ENCODE data around the gene LYSET.
"Not testable (repeated sequence)": the region's sequence is repeated elsewhere in the genome, so short reads cannot be mapped to it uniquely, and the experiment has no call there.

Gene LYSET

GRCh38 chr14:93232159-93232558 is 47.0 kb downstream of the LYSET start:
- H3K4me3 ChIP-seq: peak overlapping the region in 1 of 2 donors; percentile 43
- H3K27ac ChIP-seq: no peak overlapping the region
- intact Hi-C loops (cut with DNase I; ENCODE audit: low total_unique reads): no loop called here
- no peak for TF ChIP-seq CTCF (IDR thresholded peaks at IDR 0.05)
- H3K27me3 ChIP-seq: no peaks in the 10 kb centered on the region
- no peak for DNase-seq
- no peaks in the 10 kb centered on the region for H3K9me3 ChIP-seq
- peaks cover 0 to 16% (median 6%) of the 10 kb centered on the region in 4 donors for H3K4me1 ChIP-seq
- H3K36me3 ChIP-seq: peaks cover 13 to 24% (median 16%) of the 10 kb centered on the region in 3 donors

DNA sequence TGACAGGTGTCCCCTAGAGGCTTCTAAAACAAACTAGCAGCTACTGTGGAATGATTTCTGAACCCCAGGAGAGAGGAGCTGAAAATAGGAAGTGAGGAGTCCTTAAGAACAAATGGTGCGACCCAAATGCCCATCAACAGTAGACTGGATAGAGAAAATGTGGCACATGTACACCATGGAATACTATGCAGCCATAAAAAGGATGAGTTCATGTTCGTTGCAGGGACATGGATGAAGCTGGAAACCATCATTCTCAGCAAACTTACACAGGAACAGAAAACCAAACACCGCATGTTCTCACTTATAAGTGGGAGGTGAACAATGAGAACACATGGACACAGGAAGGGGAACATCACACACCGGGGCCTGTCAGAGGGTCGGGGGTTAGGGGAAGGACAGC is 48.0 kb downstream of the LYSET start:
- H3K27me3 ChIP-seq; intact Hi-C loops (cut with DNase I; ENCODE audit: low total_unique reads); H3K27ac ChIP-seq; H3K4me3 ChIP-seq; DNase-seq; H3K9me3 ChIP-seq: not testable (repeated sequence)
- peaks cover 4 to 15% (median 6%) of the 10 kb centered on the region in 3 donors for H3K36me3 ChIP-seq
- H3K4me1 ChIP-seq: peaks cover 0 to 16% (median 6%) of the 10 kb centered on the region in 4 donors

- no peak for DNase-seq
- Histone ChIP-seq H3K27ac (no peak overlapping the region), H3K4me1 (peaks cover 0 to 16% (median 6%) of the 10 kb centered on the region in 4 donors), H3K36me3 (peaks cover 0 to 8% (median 1%) of the 10 kb centered on the region in 3 donors), H3K9me3 (no peaks in the 10 kb centered on the region), H3K27me3 (no peaks in the 10 kb centered on the region), H3K4me3 (no peak overlapping the region)
- intact Hi-C loops (cut with DNase I; ENCODE audit: low total_unique reads): no loop called here
- no peak for TF ChIP-seq CTCF (IDR thresholded peaks at IDR 0.05)
Observed at GRCh38 chr14:93234798-93235197, 49.7 kb downstream of the LYSET start.
